SK-N-SH (cell line): ENCODE results near the gene WWC1. TPM values are rescaled to one million over a fixed set of nuclear protein-coding genes. Genes with fewer than 3 reads are reported as not detected.

Experiments
- CTCF ChIA-PET: fragments of 300-600, 350-600 bp; formaldehyde crosslinking; extraction: SDS; loops from one replicate; lab custom pipeline; 2021; lab: Yijun Ruan, JAX
- POLR2A ChIA-PET: fragments of 350-600 bp; sonication (Branson Sonifier 250); formaldehyde crosslinking; extraction: SDS; loops from one replicate; lab custom pipeline; 2020; ENCODE audit warnings: antibody characterized with exemption, inconsistent platforms; lab: Yijun Ruan, JAX
- DNase-seq: peaks from one replicate; pipeline ENCODE4 v3.0.0; 2012
- H2AFZ ChIP-seq: fragments of 200-600 bp; sonication (generic); 2 replicates; pipeline ENCODE4 v1.8.1; 2016; ENCODE audit warnings: antibody characterized with exemption, mild to moderate bottlenecking, low read depth
- H3F3A ChIP-seq: fragments of 200-600 bp; sonication (generic); replicated peaks from 2 replicates; pipeline ENCODE3; 2016; ENCODE audit warnings: antibody characterized with exemption, mild to moderate bottlenecking; ENCODE audit not compliant: insufficient read depth
- H3K27ac ChIP-seq, 2 experiments: fragments of 200-500 bp in 1 of 2; fragments of 200-600 bp in 1 of 2; sonication (Bioruptor generic) in 1 of 2; sonication (generic), shearing (Covaris generic) in 1 of 2; 2 replicates each; pipeline versions ENCODE4 v1.5.1 to v1.6.1; 2014 to 2016; ENCODE audit warnings: low read depth in 2 of 2, inconsistent platforms in 1 of 2, low read length in 1 of 2, mild to moderate bottlenecking in 1 of 2, mixed read lengths in 1 of 2
- H3K27me3 ChIP-seq: fragments of 200-600 bp; sonication (generic), shearing (Covaris generic); 2 replicates; pipeline ENCODE4 v1.6.1; 2016; ENCODE audit warnings: mixed run types; ENCODE audit not compliant: insufficient read depth
- H3K36me3 ChIP-seq, 2 experiments: fragments of 200-500 bp in 1 of 2; fragments of 200-600 bp in 1 of 2; sonication (Bioruptor generic) in 1 of 2; sonication (generic) in 1 of 2; replicated peaks in 1 of 2; 2 replicates each; pipeline versions ENCODE3 to v1.5.1; 2014 to 2016; ENCODE audit warnings: low read length in 1 of 2, mild to moderate bottlenecking in 1 of 2; ENCODE audit not compliant: insufficient read depth in 2 of 2, control insufficient read depth in 1 of 2
- H3K4me1 ChIP-seq, 2 experiments: fragments of 200-500 bp in 1 of 2; fragments of 200-600 bp in 1 of 2; sonication (Bioruptor generic) in 1 of 2; sonication (generic), shearing (Covaris generic) in 1 of 2; 2 replicates each; pipeline versions ENCODE4 v1.5.1 to v1.6.1; 2014 to 2016; ENCODE audit warnings: low read depth in 1 of 2, low read length in 1 of 2, mixed run types in 1 of 2; ENCODE audit not compliant: insufficient read depth in 2 of 2, control insufficient read depth in 1 of 2
- H3K4me2 ChIP-seq: fragments of 200-600 bp; sonication (generic), shearing (Covaris generic); 2 replicates; pipeline ENCODE4 v1.6.1; 2017; ENCODE audit warnings: mixed run types
- H3K4me3 ChIP-seq, 2 experiments: fragments of 200-500 bp in 1 of 2; fragments of 200-600 bp in 1 of 2; sonication (Bioruptor generic) in 1 of 2; sonication (generic), shearing (Covaris generic) in 1 of 2; 2 replicates each; pipeline versions ENCODE4 v1.5.1 to v1.8.1; 2014 to 2016; ENCODE audit warnings: low read depth in 2 of 2, inconsistent platforms in 1 of 2, low read length in 1 of 2, mild to moderate bottlenecking in 1 of 2, mixed read lengths in 1 of 2, moderate library complexity in 1 of 2
- H3K79me2 ChIP-seq: fragments of 200-600 bp; sonication (generic); 2 replicates; pipeline ENCODE4 v1.8.1; 2017; ENCODE audit warnings: mild to moderate bottlenecking; ENCODE audit not compliant: insufficient read depth
- H3K9ac ChIP-seq: fragments of 200-600 bp; sonication (generic); 2 replicates; pipeline ENCODE4 v1.6.1; 2017; ENCODE audit warnings: mixed run types
- H3K9me2 ChIP-seq: fragments of 200-600 bp; sonication (generic); 2 replicates; pipeline ENCODE4 v1.6.1; 2017; ENCODE audit warnings: mixed run types
- H3K9me3 ChIP-seq: fragments of 200-600 bp; sonication (generic); 2 replicates; pipeline ENCODE4 v1.6.1; 2017; ENCODE audit warnings: mixed run types, mild to moderate bottlenecking, moderate library complexity
- H4K20me1 ChIP-seq: fragments of 200-600 bp; sonication (generic); 2 replicates; pipeline ENCODE4 v1.6.1; 2017; ENCODE audit warnings: mild to moderate bottlenecking, mixed run types; ENCODE audit not compliant: insufficient read depth
- CHD2 ChIP-seq: fragments of 150-350 bp; IDR thresholded peaks from 2 replicates; pipeline ENCODE4 v1.6.1; 2018; ENCODE audit warnings: low read length; ENCODE audit not compliant: partially characterized antibody
- CTCF ChIP-seq: fragments of 200-600 bp; sonication (generic); IDR thresholded peaks from 2 replicates; pipeline ENCODE4 v1.6.1; 2017; ENCODE audit warnings: antibody characterized with exemption, mild to moderate bottlenecking, moderate library complexity
- ELF1 ChIP-seq: IDR thresholded peaks from 2 replicates; pipeline ENCODE4 v1.4.0; 2012
- EP300 ChIP-seq, 2 experiments: IDR thresholded peaks; 2 replicates each; pipeline versions ENCODE4 v1.4.0 to v1.6.1; 2012; ENCODE audit warnings: borderline replicate concordance in 1 of 2, low read depth in 1 of 2, low read length in 1 of 2
- FOSL2 ChIP-seq: IDR thresholded peaks from 2 replicates; pipeline ENCODE4 v1.4.0; 2012; ENCODE audit warnings: low read depth, mild to moderate bottlenecking, moderate library complexity, borderline replicate concordance
- FOXJ3 ChIP-seq: sonication (generic); formaldehyde crosslinking; IDR thresholded peaks from 2 replicates; pipeline ENCODE4 v1.5.1; 2020; ENCODE audit warnings: mild to moderate bottlenecking, missing genetic modification reagents
- FOXM1 ChIP-seq: IDR thresholded peaks from 2 replicates; pipeline ENCODE4 v1.4.0; 2012; ENCODE audit warnings: low read depth, mild to moderate bottlenecking
- MXI1 ChIP-seq: IDR thresholded peaks from 2 replicates; pipeline ENCODE4 v1.6.1; 2012; ENCODE audit warnings: mild to moderate bottlenecking, low read depth, low read length, improper control_type of control experiment
- NFIC ChIP-seq: IDR thresholded peaks from 2 replicates; pipeline ENCODE4 v1.4.0; 2012; ENCODE audit warnings: borderline replicate concordance
- PBX3 ChIP-seq: IDR thresholded peaks from 2 replicates; pipeline ENCODE4; 2012
- POLR2AphosphoS5 ChIP-seq: IDR thresholded peaks from 2 replicates; pipeline ENCODE4 v1.6.1; 2012; ENCODE audit warnings: low read depth, low read length
- RAD21 ChIP-seq: IDR thresholded peaks from 2 replicates; pipeline ENCODE4 v1.6.1; 2012; ENCODE audit warnings: mild to moderate bottlenecking, low read length
- TAF1 ChIP-seq: IDR thresholded peaks from 2 replicates; pipeline ENCODE4 v1.6.1; 2012; ENCODE audit warnings: low read depth, mild to moderate bottlenecking, low read length, moderate library complexity, borderline replicate concordance
- ZBTB33 ChIP-seq: IDR thresholded peaks from 2 replicates; pipeline ENCODE4 v1.4.0; 2012; ENCODE audit warnings: low read depth, borderline replicate concordance
- WGBS: methylation state at CpG from one replicate; pipeline ENCODE4 v1.1.6; 2017; ENCODE audit warnings: low lambda C conversion rate; 5-methylcytosine and 5-hydroxymethylcytosine counted together
- polyA plus RNA-seq, 3 experiments: library from polyadenylated mRNA; depleted of rRNA; stranded (reverse); fragments of >200 nt; gene quantifications; 2 replicates each; pipeline ENCODE4 v1.2.3, GENCODE V29; 2012

Gene WWC1
- polyA plus RNA-seq, 1 of the 3 experiments (the other 2 are of a cell fraction): 16.9 TPM

GRCh38 chr5:168266016-168266415, 25.4 kb upstream of the WWC1 start:
- 91% methylated on average over 6 of the region's 6 CpGs for WGBS
- Histone ChIP-seq H3K9me2 (no peaks in the 10 kb centered on the region), H3K36me3 (no peaks in the 10 kb centered on the region), H3K4me1 (peaks cover 8 to 23% of the 10 kb centered on the region in 2 experiments; a peak in 3 of 4 replicates), H3K4me3 (no peak overlapping the region), H3F3A (peaks cover 5% of the 10 kb centered on the region), H3K27ac (no peak overlapping the region), H3K4me2 (no peak overlapping the region), H3K79me2 (no peaks in the 10 kb centered on the region), H4K20me1 (no peaks in the 10 kb centered on the region), H3K9me3 (no peaks in the 10 kb centered on the region), H2AFZ (no peak overlapping the region), H3K9ac (no peak overlapping the region), H3K27me3 (no peaks in the 10 kb centered on the region)
- POLR2A ChIA-PET: no interaction called here
- CTCF ChIA-PET: interaction anchor here (1.7 kb wide), 1 partner anchor 220 kb away, joined by 4 read pairs; no protein-coding TSS in a partner anchor
- TF ChIP-seq PBX3: no peak
- TF ChIP-seq ZBTB33: no peak
- no peak for TF ChIP-seq ELF1
- TF ChIP-seq RAD21: no peak
- TF ChIP-seq TAF1: no peak
- TF ChIP-seq CTCF: no peak
- TF ChIP-seq FOXJ3 (CRISPR knock-in tag): no peak
- no peak for TF ChIP-seq MXI1
- TF ChIP-seq EP300 (IDR thresholded peaks at IDR 0.05; ENCODE audit: borderline replicate concordance in 1 of 2, low read depth in 1 of 2, low read length in 1 of 2): no peak
- no peak for TF ChIP-seq POLR2AphosphoS5
- no peak for TF ChIP-seq FOXM1
- TF ChIP-seq CHD2: no peak
- no peak for TF ChIP-seq FOSL2
- no peak for TF ChIP-seq NFIC
- DNase-seq: no peak
